Osteoblast (primary cell): ENCODE measurements around the gene PYY. TPM values are rescaled to one million over a fixed set of nuclear protein-coding genes. Genes with fewer than 3 reads are reported as not detected.
A peak's percentile ranks its signal among the peaks of the same experiment; 100 is the strongest.

Experiments
- DNase-seq: peaks from one replicate; pipeline ENCODE4 v3.0.0; 2011; ENCODE audit warnings: low spot score, mixed read lengths; ENCODE audit not compliant: insufficient read length; ENCODE audit errors: missing footprints
- H2AFZ ChIP-seq: 2 replicates; pipeline ENCODE4 v1.6.0; 2011; ENCODE audit warnings: mild to moderate bottlenecking, low read length
- H3K27ac ChIP-seq: 2 replicates; pipeline ENCODE4 v1.5.1; 2011; ENCODE audit warnings: mild to moderate bottlenecking, low read depth, low read length, moderate library complexity
- H3K27me3 ChIP-seq: 2 replicates; pipeline ENCODE4 v1.6.0; 2012; ENCODE audit warnings: mild to moderate bottlenecking, control low read depth, inconsistent platforms, low read length, moderate library complexity; ENCODE audit not compliant: insufficient read depth
- H3K36me3 ChIP-seq: 2 replicates; pipeline ENCODE4 v1.5.1; 2011; ENCODE audit warnings: mild to moderate bottlenecking, low read length, control low read depth, moderate library complexity; ENCODE audit not compliant: insufficient read depth
- H3K4me1 ChIP-seq: 2 replicates; pipeline ENCODE4 v1.5.1; 2011; ENCODE audit warnings: mild to moderate bottlenecking, low read length, control low read depth, moderate library complexity; ENCODE audit not compliant: insufficient read depth
- H3K4me2 ChIP-seq: 2 replicates; pipeline ENCODE4 v1.6.0; 2011; ENCODE audit warnings: mild to moderate bottlenecking, low read length; ENCODE audit not compliant: insufficient read depth
- H3K4me3 ChIP-seq: fragments of 200-600 bp; sonication (generic); 3 replicates; pipeline ENCODE4 v1.5.1; 2012; ENCODE audit warnings: mild to moderate bottlenecking, low read length, inconsistent platforms; ENCODE audit not compliant: insufficient read depth
- H3K79me2 ChIP-seq: 2 replicates; pipeline ENCODE4 v1.6.0; 2012; ENCODE audit warnings: mild to moderate bottlenecking, low read length, control low read depth, inconsistent platforms; ENCODE audit not compliant: insufficient read depth
- H3K9me3 ChIP-seq: 2 replicates; pipeline ENCODE4 v1.5.1; 2011; ENCODE audit warnings: low read depth, low read length, control low read depth
- H4K20me1 ChIP-seq: 2 replicates; pipeline ENCODE4 v1.6.0; 2012; ENCODE audit warnings: mild to moderate bottlenecking, low read length, control low read depth; ENCODE audit not compliant: insufficient read depth
- CTCF ChIP-seq: IDR thresholded peaks from 2 replicates; pipeline ENCODE4 v1.5.1; 2011; ENCODE audit warnings: mild to moderate bottlenecking, low read depth, low read length, moderate library complexity; ENCODE audit errors: extremely low read depth
- total RNA-seq: library from RNA; depleted of rRNA; stranded (reverse); fragments of >200 nt; gene quantifications from 2 replicates; pipeline ENCODE4 v1.2.3, GENCODE V29; 2012

The PYY gene
- total RNA-seq, 1 donor: not detected

- H3K79me2 ChIP-seq: no peaks in the 10 kb centered on the region
- no peak overlapping the region for H3K27ac ChIP-seq
- no peak overlapping the region for H3K4me3 ChIP-seq
- no peaks in the 10 kb centered on the region for H3K9me3 ChIP-seq
- H3K4me2 ChIP-seq: no peak overlapping the region
- H3K36me3 ChIP-seq: no peaks in the 10 kb centered on the region
- H4K20me1 ChIP-seq: no peaks in the 10 kb centered on the region
- H3K4me1 ChIP-seq: no peaks in the 10 kb centered on the region
- no peak for TF ChIP-seq CTCF
- H3K27me3 ChIP-seq: peaks cover 52% of the 10 kb centered on the region
- DNase-seq: peak; percentile 30
- H2AFZ ChIP-seq: no peak overlapping the region
Measured at GRCh38 chr17:43951750-43952149, 2.0 kb downstream of the PYY start.

- no peak overlapping the region for H3K4me3 ChIP-seq
- no peak for DNase-seq
- no peak overlapping the region for H3K27ac ChIP-seq
- no peak overlapping the region for H2AFZ ChIP-seq
- H3K4me2 ChIP-seq: no peak overlapping the region
- H4K20me1 ChIP-seq: no peaks in the 10 kb centered on the region
- no peaks in the 10 kb centered on the region for H3K9me3 ChIP-seq
- H3K79me2 ChIP-seq: no peaks in the 10 kb centered on the region
- peaks cover 51% of the 10 kb centered on the region for H3K27me3 ChIP-seq
- no peaks in the 10 kb centered on the region for H3K36me3 ChIP-seq
- TF ChIP-seq CTCF: no peak
- H3K4me1 ChIP-seq: no peaks in the 10 kb centered on the region
Measured at GRCh38 chr17:43950554-43950953, 3.2 kb downstream of the PYY start.

GRCh38 chr17:43949781-43950180, 4.0 kb downstream of the PYY start:
- no peak overlapping the region for H3K27ac ChIP-seq
- H3K79me2 ChIP-seq: no peaks in the 10 kb centered on the region
- H2AFZ ChIP-seq: no peak overlapping the region
- H3K4me1 ChIP-seq: peaks cover 4% of the 10 kb centered on the region
- H4K20me1 ChIP-seq: no peaks in the 10 kb centered on the region
- H3K36me3 ChIP-seq: no peaks in the 10 kb centered on the region
- no peak overlapping the region for H3K4me3 ChIP-seq
- peak; percentile 20 for TF ChIP-seq CTCF
- H3K9me3 ChIP-seq: no peaks in the 10 kb centered on the region
- peaks cover 44% of the 10 kb centered on the region for H3K27me3 ChIP-seq
- no peak overlapping the region for H3K4me2 ChIP-seq
- DNase-seq: no peak

GRCh38 chr17:43946781-43947180, 7.0 kb downstream of the PYY start:
- no peak overlapping the region for H3K27ac ChIP-seq
- H3K27me3 ChIP-seq: peaks cover 17% of the 10 kb centered on the region
- peaks cover 4% of the 10 kb centered on the region for H3K4me1 ChIP-seq
- DNase-seq: no peak
- no peak overlapping the region for H2AFZ ChIP-seq
- H3K36me3 ChIP-seq: no peaks in the 10 kb centered on the region
- H3K4me2 ChIP-seq: no peak overlapping the region
- no peaks in the 10 kb centered on the region for H3K9me3 ChIP-seq
- H3K4me3 ChIP-seq: no peak overlapping the region
- no peak for TF ChIP-seq CTCF
- no peaks in the 10 kb centered on the region for H4K20me1 ChIP-seq
- H3K79me2 ChIP-seq: no peaks in the 10 kb centered on the region
